Measurements from ENCODE around the gene IGLL5.

DNA sequence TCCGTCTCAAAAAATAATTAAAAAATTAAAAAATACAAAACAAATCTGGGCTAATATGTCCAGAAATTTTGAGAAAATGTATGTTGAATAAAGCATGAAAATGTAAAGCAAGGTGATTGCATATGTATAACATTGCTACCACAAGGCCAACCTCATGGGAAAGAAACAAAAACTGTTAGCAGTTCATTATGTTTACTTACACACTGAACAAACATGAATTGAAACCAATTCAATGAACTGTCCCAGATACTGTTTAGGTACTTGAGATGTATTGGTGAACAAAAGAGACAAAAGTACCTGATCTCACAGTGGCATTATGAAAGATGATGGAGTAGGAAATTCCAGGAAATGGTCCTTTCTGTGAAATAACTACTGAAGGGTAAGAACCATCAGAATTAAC lies 43.8 kb upstream of the IGLL5 start:
- TF ChIP-seq FOXK2 (IDR thresholded peaks at IDR 0.05), result no peak
- no peak for TF ChIP-seq BHLHE40 (IDR thresholded peaks at IDR 0.05; ENCODE audit: borderline replicate concordance)
- TF ChIP-seq FOXM1 (IDR thresholded peaks at IDR 0.05; ENCODE audit: borderline replicate concordance), result no peak
- TF ChIP-seq SUZ12 (IDR thresholded peaks at IDR 0.05), result no peak
- no peak for TF ChIP-seq SP1 (IDR thresholded peaks at IDR 0.05)
- TF ChIP-seq FOXA1 (IDR thresholded peaks at IDR 0.05), result no peak
- TF ChIP-seq TARDBP (IDR thresholded peaks at IDR 0.05), result no peak
- TF ChIP-seq HDGF (IDR thresholded peaks at IDR 0.05; ENCODE audit: borderline replicate concordance), result no peak
- no peak for TF ChIP-seq ZNF384 (IDR thresholded peaks at IDR 0.05)
- no peak for TF ChIP-seq ARNT (IDR thresholded peaks at IDR 0.05)
- TF ChIP-seq L3MBTL2 (conservative IDR thresholded peaks at IDR 0.05), result no peak
- no peak for TF ChIP-seq LEF1 (IDR thresholded peaks at IDR 0.05; ENCODE audit: borderline replicate concordance)
- TF ChIP-seq ELF4 (IDR thresholded peaks at IDR 0.05), result no peak
- TF ChIP-seq, protein P1, sequence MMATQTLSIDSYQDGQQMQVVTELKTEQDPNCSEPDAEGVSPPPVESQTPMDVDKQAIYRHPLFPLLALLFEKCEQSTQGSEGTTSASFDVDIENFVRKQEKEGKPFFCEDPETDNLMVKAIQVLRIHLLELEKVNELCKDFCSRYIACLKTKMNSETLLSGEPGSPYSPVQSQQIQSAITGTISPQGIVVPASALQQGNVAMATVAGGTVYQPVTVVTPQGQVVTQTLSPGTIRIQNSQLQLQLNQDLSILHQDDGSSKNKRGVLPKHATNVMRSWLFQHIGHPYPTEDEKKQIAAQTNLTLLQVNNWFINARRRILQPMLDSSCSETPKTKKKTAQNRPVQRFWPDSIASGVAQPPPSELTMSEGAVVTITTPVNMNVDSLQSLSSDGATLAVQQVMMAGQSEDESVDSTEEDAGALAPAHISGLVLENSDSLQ (IDR thresholded peaks at IDR 0.05), result no peak

Data from HEK293T (cell line).